GM19467 (cell line): ENCODE results near the gene SMAGP.

Source experiments
- ATAC-seq: cut with Tn5 transposase; IDR thresholded peaks from one replicate; pipeline ENCODE4 v1.9.1; 2021; ENCODE audit warnings: mild to moderate bottlenecking, moderate library complexity; ENCODE audit not compliant: unreplicated experiment

The SMAGP gene

DNA sequence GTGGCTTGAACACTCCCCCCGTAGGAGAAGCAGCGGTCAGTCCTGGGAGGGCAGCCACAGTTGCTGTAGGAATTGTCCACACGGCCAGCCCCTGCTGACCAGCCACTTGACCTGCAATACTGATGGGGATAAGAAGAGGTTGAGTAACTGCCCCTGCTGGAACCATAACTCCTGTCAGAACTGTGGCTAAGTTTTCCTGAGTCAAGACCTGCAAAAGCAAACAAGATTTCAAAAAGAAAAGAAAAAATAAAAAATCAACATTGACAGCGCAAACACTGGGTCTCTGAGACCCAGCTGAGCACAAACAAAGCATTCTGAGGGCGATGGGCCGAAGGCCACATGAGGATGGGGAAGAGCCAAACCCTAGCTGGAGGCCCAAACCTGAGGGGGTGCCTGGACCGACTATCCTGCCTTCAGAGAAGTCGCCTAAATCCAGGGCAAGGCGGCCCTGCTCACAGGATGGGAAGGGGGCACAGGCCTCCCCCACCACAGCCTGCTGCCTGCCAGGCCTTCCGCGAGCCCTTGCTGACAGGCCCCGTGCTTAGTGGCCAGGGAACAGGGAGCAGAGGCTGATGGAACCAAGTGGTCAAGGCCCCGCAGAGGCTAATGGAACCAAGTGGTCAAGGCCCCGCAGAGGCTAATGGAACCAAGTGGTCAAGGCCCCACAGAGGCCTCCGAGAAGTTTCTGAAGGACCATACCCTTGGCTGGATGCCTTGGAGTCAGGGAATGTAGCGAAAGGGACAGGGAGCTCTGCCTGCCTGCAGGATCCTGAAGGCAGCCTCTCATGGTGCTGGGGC is 71.4 kb downstream of the SMAGP start:
- ATAC-seq: no peak

DNA sequence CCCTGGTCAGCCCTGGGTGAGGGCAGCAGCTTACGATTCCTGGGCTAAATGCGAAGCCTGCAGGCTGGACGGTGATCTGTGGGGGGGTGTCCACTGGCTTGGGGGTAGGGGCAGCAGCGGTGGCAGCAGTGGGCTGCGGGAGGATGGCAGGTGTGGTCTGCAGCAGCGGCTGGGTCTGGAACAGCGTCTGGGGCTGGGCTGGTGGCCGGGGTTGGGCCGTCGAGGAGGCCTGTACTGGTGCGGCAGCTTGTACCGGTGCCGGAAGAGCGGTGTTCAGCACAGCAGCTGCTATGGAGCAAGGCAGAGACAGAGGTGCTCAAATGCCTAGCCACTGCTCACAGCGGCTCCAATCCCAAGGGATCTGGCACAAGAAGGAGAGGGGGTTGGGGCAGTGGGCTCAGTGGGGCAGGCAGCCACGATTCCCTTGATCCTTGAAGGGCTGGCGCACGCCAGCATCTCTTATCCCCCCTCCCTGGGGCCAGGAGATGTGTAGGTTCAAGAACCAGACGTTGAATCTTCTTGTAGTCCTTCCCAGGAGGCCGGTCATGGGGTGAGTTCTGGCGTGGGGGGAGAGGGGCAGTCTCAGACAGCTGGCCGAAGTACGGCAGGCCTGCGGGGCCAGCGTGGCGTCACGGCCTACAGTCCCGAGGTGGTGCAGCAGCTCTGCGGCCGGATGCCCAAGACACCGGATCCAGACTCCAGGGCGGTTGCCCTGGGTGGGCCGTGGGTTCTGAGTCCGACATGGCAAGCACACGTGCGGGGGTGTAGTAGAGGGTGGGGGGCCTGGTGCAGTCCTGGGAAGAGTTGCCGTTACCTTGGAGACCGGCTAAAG is 72.3 kb downstream of the SMAGP start:
- no peak for ATAC-seq

DNA sequence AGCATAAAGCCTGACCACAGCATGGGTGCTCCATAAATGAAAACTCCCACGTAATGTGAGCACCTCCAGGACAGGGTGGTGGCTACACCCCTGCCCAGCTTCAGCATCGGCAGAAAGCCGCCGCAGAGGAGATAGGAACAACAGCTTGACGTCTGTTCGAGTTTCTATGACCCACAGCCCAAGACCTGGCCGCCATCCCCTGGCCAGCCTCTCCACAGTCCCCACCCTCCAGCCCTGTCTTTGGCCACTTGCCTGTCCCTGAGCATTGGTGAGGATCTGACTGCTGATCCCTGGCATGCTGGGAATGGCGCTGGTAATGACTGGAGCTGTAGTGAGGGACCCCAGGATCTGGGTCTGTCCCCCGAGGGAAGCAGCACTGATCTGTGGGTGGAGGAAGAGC is 73.7 kb downstream of the SMAGP start:
- ATAC-seq: no peak

DNA sequence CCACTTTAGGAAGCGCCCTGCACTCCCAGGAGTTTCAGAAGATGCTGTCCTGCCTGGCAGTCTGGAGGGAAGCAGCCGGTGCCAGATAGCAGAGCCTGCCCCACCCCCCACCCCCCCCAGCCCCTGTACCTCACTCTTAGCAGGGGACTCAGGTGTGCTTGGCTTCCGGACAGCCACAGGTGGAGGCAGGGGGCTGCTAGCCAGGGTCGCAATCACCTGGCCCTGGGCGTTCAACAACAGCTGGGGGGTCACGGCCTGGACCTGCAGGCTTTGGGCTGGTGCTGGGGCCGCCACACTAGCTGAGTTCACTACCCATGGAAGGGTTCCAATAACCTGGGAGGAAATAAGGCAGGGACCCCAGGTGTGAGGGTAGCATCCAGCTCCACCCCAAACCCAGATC is 74.4 kb downstream of the SMAGP start:
- ATAC-seq: no peak
